Upper lobe of left lung (tissue), 4 donors: ENCODE data around the gene ZNF248.

Experiments
- POLR2AphosphoS5 ChIP-seq, 2 donors: sonication (generic); formaldehyde crosslinking; IDR thresholded peaks; one replicate each; pipeline ENCODE4 v1.5.1; 2017; ENCODE audit warnings: antibody characterized with exemption in 2 of 2
- TF ChIP-seq, protein P1 (sequence below), 6 experiments: fragments of 450-650 bp in 4 of 6; fragments of 200-600 bp in 2 of 6; sonication (generic) in 2 of 6; IDR thresholded peaks; one replicate each; pipeline ENCODE4 v1.5.1; 2016 to 2019; ENCODE audit warnings: antibody characterized with exemption in 6 of 6

DNA sequence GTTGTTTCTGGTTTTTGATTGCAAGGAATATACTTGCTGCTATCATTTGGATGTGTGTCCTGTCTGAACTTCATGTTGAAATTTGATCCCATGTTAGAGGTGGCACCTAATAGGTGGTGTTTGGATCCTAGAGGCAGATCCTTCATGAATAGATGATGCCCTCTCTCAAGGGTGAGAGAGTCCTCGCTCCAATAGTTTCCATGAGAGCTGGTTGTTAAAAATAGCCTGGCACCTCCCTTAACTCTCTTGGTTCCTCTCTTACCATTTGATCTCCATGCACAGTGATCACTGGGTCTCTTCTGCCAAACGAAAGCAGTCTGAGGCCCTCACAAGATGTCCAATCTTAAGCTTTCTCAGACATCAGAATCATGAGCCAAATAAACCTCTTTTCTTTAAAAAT lies 49.0 kb upstream of the ZNF248 start:
- TF ChIP-seq, protein P1, sequence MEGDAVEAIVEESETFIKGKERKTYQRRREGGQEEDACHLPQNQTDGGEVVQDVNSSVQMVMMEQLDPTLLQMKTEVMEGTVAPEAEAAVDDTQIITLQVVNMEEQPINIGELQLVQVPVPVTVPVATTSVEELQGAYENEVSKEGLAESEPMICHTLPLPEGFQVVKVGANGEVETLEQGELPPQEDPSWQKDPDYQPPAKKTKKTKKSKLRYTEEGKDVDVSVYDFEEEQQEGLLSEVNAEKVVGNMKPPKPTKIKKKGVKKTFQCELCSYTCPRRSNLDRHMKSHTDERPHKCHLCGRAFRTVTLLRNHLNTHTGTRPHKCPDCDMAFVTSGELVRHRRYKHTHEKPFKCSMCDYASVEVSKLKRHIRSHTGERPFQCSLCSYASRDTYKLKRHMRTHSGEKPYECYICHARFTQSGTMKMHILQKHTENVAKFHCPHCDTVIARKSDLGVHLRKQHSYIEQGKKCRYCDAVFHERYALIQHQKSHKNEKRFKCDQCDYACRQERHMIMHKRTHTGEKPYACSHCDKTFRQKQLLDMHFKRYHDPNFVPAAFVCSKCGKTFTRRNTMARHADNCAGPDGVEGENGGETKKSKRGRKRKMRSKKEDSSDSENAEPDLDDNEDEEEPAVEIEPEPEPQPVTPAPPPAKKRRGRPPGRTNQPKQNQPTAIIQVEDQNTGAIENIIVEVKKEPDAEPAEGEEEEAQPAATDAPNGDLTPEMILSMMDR (IDR thresholded peaks at IDR 0.05), result no peak
- no peak for TF ChIP-seq POLR2AphosphoS5 (IDR thresholded peaks at IDR 0.05)
